Embryonic facial prominence (tissue), 1 donor: ENCODE results near the gene CDC27.
"Not testable (repeated sequence)": the region's sequence is repeated elsewhere in the genome, so short reads cannot be mapped to it uniquely, and the experiment has no call there.

Source experiments
- DNase-seq: peaks from one replicate; pipeline ENCODE4 v3.0.0-alpha.2; 2016; ENCODE audit errors: extremely low spot score

The CDC27 gene

DNA sequence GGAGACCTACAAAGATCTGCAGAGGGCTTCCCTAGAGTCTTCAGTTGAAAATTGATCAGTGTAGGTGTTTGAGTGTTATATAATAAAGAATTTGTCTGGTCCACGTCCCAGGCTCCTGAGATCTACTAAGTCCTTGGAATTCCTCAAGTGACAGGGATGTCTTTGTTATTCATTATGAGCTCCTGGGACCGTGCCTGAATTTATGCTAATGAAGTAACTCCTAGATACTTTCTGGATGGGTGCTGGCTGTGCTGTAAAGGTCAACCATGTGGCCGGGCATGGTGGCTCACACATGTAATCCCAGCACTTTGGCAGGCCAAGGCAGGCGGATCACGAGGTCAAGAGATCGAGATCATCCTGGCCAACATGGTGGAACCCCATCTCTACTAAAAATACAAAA lies 43.7 kb downstream of the CDC27 start:
- DNase-seq, result no peak

DNA sequence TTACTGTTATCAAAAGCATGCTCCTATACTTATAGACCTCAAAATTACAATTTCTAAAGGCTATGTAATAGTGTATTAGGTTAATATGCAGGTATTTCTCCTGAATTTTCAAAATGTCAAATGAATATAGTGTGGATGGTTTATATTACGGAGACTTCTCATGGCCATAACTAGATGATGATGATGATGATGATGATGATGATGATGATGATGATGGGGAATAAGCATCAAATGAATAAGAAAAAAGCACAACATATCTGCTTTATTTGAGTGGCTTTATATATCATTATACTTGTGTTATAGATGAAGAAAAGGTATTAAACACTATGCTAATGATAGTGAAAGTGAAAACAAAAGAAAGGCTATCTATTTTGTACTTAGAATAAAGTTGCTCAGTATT lies 53.9 kb downstream of the CDC27 start:
- DNase-seq, result no peak

DNA sequence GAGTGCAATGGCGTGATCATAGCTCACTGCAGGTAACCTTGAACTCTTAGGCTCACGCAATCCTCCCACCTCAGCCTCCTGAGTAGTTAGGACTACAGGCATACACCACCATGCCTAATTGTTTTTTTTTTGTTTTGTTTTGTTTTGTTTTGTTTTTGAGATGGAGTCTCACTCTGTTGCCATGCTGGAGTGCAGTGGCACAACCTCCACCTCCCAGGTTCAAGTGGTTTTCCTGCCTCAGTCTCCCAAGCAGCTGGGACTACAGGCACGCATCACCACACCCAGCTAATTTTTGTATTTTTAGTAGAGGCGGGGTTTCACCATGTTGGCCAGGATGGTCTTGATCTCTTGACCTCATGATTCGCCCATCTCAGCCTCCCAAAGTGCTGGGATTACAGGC lies 54.7 kb downstream of the CDC27 start:
- not testable (repeated sequence) for DNase-seq

DNA sequence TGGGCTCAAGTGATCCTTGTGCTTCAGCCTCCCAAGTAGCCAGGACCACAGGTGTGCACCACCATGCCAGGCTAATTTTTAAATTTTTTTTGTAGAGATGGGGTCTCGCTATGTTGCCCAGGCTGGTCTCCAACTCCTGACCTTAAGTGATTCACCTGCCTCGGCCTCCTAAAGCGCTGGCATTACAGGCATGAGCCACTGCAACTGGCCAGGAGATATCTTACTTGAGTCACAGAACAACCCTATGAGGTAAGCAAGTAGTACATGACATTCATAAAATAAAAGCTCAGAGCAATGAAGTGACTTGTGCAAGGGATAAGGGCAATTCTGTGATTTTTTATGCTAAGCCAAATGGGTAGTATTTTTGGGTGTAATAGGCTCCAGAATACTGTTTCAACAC lies 57.3 kb downstream of the CDC27 start:
- DNase-seq, result no peak

DNA sequence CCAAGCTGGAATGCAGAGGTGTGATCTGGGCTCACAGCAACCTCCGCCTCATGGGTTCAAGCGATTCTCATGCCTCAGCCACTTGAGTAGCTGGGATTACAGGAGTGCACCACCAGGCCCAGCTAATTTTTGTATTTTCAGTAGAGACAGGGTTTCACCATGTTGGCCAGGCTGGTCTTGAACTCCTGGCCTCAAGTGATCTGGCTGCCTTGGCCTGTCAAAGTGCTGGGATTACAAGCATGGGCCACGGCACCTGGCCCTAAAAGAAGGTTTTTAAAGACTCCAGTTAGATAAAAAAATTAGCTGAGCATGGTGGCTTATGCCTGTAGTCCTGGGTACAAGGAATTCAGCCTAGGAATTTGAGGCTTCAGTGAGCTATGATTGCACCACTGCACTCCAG lies 62.3 kb downstream of the CDC27 start:
- not testable (repeated sequence) for DNase-seq

DNA sequence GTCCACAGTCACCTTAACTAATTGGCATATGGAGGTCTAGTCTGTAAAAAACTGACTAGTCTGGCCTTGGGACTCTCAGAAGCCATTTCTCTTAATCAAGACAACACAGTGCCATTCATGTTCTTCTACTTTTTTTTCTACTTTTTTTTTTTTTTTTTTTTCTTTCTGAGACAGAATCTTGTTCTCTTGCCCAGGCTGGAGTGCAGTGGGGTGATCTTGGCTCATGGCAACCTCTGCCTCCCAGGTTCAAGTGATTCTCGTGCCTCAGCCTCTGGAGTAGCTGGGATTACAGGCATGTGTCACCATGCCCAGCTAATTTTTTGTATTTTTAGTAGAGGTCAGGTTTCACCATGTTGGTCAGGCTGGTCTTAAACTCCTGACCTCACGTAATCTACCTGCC lies 65.8 kb downstream of the CDC27 start:
- not testable (repeated sequence) for DNase-seq

DNA sequence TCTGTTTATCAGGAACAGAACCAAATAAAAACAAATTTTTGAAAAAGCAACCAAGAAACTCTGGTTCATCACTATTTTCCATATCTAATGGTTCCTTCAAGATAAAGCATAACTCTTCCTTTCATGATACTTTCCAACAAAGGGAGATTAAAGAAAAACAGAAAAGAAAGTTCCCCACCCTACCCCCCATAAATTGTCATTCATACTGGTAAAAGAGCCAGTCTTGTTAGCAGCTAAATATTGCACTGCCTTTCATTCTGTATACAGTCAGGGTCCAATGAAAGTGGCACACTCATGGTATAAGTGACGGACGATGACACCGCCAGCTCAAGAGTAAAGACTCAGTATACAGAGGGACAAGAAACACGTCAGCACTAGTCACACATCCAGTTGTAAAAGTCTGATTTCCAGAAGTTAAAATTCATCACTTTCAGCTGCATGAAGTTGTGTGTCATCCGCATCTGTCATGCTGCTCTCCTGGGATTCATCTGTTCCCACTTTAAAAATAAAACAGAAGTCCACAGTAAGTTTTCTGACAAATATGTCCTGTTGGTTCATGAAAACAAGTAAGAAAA lies 68.5 kb downstream of the CDC27 start:
- DNase-seq, result no peak

DNA sequence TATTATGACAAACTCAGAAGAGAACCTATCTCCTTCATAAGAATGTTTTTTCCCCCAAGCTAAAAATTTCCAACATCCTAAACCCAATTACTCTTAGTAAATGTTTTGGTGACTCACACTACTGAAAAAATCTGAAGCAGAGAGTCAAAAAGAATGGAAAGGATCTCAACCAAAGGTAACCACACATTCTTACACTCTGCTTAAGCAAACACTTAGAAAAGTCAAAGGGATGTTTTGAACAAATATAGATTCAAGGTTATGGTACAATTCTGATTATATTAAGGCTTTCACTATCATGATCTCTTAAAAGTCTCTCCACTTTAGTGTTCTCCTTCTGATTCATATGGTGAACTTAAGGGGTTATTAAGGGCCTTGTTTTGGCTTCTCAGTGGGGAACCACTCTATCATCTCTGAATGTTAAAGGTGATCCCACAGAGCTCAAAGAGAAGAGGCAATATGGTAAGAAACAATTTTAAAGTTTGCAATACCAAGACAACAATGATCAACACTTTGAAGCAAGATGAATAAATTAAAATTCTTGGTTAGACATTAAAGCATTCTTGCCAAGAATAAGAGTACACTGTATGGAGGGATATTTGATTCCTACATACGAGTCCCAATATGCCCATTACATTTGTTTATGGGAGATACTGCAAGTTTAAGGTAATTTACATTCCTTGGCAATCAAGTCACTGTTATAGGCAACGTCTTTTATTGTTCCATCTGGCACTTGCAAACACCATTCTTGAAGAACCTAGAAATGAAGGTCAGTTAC lies 69.2 kb downstream of the CDC27 start:
- no peak for DNase-seq

DNA sequence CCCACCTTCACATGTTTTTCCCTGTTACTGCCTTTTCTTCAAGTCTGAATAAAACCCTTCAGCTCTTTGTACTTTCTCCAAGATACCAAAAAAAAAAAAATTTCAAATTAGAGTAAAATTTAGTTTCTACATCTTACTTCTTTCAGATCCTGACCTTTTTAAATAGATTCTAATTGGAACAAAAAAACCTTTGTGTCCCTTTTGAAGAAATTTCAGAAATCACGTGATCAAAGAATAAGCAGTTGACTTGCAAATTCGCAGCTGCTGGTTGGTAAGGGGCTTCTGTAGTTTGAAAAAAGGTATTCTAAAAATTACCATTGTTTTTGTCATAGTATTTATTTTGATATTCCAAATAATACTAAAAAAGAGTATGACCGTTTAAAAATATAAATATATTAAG lies 71.7 kb downstream of the CDC27 start:
- DNase-seq, result no peak

DNA sequence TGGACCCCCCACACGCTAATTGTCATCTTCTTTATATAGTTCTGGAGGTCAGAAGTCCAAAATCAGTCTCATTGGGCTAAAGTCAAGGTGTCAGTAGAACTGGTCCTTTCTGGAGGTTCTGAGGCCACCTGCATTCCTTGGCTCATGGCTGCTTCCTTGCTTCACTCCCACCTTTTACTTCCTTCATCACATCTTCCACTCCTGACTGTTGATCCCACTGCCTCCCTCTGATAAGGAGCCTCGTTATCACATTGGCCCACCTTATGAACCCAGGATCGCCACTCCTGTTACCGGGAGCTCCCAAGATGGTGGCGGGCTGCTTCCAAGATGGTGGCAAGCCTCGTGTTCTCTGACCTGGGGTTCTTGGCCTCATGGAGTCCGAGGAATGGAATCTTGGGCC lies 83.0 kb downstream of the CDC27 start:
- no peak for DNase-seq

DNA sequence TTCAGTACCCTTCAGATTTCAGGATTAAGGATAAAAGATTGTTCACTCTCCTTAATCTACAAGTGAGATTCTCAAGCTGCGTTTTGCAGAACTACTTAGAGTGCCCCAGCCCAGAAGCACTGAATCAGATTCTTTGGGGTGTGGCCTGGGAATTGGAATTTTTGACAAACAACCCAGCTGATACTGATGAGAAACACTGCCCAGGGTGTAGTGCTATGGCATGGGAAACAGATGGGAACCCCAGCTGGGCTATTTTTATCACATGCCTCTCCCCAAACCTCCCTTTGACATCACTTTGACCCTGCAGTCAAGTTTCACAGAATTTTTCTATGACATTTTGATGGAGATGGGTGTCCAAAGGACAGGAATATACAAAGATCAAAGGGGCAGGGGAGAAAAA lies 83.8 kb downstream of the CDC27 start:
- not testable (repeated sequence) for DNase-seq

DNA sequence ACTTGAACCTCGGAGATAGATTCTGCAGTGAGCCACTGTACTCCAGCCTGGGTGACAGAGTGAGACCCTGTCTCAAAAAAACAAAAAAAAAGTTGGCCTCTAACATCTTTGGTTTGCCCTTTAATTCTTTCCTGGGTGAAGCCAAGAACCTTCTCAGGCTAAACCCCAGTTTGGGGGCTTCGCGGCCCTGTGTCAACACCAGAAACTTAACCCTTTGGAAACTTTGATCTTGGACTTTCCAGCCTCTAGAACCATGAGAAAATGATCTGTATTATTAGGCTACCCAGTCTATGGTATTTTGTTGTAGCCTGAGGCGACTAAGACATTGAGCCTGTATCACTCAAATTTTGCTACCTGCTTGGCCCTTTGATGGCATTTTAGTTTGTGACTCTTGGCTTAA lies 86.2 kb downstream of the CDC27 start:
- no peak for DNase-seq

DNA sequence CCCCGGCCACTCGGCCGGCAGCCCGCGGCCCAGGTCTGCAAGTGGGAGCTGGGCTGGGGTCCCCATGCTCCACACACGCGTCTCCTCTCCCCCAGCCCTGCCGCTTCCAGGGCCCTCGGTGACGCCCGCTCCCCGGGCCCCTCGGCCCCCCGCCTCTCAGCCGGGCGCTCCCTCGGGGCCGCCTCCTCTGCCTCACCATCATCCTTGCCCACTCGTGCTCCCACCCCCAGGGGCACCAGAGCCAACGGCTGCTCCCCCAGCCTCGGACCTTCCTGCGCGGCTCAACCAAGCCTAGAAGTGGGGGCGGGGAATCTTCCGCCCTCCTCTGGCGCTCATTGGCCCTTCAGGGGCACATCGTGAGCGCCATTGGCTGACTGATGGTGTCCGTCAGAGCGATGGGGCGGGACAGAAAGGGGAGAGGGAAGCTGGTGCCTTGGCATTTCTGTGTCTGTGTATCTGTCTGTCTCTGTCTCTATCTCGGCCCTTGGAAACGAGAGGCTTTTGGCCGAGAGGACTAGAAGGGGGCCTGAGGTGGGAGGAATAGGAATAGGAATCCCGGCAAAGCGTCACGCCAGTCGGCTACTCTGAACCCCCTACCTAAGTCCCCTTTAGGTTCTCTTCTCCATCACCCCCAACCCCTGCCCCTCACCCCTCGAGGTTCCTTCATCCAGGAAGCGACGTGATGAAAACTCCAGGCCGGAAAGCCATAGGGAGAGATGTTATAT lies 88.9 kb downstream of the CDC27 start:
- DNase-seq, result peak; percentile 57

DNA sequence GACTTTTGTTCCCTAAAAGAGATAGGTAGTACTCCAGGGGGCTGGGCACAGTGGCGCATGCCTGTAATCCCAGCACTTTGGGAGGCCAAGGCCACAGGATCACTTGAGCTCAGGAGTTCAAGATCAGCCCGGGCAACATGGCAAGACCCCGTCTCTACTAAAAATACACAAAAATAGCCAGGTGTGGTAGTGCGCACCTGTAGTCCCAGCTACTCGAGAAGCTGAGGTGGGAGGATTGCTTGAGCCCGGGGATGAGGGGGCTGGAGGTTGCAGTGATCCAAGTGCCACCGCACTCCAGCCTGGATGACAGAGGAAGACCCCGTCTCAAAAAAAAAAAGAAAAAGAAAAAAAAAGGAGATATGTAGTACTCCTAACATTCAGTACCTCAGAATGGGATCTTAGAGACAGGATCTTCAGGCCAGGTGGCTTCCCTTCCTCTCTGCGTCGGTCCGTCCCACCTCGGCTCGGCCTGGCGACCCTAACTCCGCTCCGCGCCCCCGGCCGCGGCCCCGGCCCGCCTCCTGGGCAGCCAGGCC lies 89.6 kb downstream of the CDC27 start:
- no peak for DNase-seq

DNA sequence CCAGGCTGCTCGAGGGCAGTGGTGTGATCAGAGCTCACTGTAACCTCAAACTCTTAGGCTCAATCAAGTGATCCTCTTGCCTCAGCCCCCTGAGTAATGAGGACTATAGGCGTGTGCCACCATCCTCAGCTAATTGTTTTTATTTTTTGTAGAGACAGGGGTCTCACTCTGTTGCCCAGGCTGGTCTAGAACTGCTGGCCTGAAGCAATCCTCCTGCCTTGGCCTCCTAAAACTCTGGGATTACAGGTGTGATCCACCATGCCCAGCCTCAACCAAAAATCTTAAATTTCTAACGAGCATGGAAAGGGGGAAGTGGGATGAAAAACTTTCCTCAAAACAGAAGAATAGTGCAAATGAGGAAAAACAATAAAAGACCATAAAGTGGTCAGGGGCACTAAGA lies 92.8 kb downstream of the CDC27 start:
- DNase-seq, result no peak

DNA sequence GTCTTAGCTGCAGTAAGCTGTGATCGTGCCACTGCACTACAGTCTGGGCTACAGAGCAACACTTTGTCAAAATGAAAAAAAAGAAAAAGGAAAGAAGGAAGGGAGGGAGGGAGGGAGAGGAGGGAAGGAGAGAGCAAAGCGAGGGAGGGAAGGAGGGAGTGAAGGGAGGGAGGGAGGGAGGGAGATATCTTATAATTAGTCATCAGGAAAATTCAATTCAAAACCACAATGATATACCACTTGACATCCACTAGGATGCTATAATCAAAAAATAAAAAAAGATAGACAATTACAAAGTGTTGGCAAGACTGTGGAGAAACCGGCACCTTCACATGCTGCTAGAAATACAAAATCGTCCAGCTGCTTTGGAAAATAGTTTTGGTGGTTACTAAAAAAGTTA lies 93.8 kb downstream of the CDC27 start:
- DNase-seq, result no peak

DNA sequence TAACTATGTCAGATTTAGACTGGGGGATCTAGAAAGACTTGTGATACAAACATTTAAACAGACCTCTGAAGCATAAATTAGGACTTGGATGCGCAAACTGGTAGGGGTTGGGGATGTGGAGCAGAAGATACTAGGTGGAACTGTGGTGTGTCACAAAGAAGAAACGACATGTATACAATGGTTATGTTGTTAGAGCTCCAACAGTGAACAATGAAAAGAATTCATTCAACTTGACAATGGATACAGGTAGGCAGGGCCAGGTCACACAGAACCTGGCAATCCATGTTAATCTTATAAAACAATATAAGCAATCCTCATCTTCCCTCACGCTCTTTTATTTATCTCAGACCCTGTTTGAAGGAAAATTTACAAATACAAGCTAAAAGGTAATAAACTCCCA lies 102.0 kb downstream of the CDC27 start:
- DNase-seq, result no peak

DNA sequence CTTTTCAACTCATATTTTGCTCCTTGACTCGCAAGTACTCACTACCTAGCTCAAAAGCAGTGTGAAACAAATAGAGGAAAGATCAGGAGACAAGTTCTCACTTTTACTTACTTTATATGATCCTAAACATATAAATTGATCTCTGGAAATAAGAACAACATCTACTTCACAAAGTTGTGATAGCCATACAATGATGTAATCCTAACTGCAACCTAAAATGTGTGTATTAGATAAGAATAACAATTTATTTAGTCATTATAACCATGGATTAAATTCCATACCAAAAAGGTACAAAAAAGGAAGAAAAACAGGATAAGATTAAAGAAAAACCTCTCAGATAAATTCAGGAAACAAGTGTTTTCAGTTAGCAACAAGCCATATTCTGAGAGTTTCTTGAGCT lies 103.4 kb downstream of the CDC27 start:
- no peak for DNase-seq

DNA sequence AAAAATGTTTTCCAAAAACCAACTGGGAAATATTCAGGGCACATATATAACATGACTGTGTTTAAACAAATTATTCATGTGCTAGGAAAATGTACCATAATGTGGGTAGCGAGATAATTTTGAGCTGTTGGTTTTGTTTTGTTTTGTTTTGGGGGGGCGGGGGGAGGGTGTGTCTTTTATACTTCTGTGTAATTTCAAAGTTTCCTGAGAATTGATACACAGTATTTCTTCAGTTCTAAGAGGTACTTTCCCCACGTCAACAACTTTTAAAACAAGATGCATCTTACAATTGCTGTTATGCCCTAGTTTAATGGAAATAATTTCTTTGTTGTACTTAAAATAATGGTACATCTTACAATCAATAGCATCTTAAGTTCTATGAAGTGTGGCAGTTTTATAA lies 110.3 kb downstream of the CDC27 start:
- DNase-seq, result no peak

DNA sequence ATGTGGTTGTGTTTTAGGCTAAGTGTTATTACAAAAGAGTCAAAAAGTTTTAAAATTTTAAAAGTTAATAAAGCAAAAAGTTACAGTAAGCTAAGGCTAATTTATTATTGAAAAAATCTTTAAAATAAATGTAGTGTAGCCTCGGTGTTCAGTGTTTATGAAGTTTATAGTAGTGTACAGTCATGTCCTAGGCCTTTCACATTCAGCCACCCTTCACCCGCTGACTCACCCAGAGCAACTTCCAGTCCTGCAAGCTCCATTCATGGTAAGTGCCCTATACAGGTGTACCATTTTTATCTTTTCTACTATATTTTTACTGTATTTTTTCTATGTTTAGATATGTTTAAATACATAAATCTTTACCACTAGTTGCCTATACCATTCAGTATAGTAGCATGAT lies 111.5 kb downstream of the CDC27 start:
- no peak for DNase-seq

DNA sequence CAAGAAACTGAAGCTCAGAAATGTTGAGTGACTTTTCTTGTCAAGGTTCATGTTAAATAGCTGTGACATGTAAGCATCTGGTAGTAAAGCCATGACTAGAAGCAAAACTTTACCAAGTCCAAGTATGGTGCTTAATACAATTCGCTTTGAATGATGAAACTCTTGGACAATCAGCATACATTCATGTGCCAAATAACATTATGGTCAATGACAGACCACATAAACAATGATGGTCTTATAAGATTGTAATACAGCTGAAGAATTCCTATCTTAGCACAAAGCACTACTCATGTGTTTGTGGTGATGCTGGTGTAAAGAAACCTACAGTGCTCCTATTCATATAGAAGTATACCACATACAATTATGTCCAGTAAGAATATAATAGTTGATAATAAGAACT lies 112.9 kb downstream of the CDC27 start:
- no peak for DNase-seq

DNA sequence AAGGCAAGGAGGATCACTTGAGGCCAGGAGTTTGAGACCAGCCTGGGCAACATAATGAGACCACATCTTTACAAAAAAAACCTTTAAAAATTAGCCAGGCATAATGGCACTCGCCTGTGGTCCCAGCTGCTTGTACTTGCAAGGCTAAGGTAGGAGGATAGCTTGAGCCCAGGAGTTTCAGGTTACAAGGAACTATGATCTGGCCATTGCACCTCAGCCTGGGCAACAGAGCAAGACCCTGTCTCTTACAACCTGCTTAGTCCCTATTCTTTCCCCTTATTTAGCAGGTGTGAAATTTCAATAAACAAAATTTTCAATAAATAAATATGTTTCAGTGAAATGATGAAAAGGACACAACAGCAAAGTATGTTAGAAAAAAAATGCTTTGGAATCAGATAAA lies 114.7 kb downstream of the CDC27 start:
- not testable (repeated sequence) for DNase-seq

DNA sequence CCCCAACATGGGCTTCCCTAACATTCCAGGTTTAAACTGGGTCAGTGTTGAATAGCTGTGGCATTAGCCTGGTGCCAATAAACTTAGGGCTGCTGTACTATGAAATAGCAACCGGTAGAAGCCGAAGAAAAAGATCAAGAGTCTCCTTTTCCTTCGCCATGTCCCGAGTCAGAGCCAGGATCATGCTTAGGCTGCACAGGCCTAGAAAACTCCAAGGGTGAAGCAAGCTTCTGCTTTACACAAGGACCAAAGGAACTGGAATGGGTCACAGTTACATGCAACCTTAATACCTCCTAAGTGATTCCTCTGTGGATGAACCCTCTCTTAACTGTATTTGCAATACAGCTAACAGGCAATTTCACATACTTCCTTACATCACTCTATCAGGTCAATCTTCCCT lies 115.5 kb downstream of the CDC27 start:
- not testable (repeated sequence) for DNase-seq
